HG02840 (cell line): ENCODE measurements around the gene EFCAB5.
"Not testable (repeated sequence)": the region's sequence is repeated elsewhere in the genome, so short reads cannot be mapped to it uniquely, and the experiment has no call there.

Experiments
- ATAC-seq: cut with Tn5 transposase; IDR thresholded peaks from one replicate; pipeline ENCODE4 v1.9.1; 2021; ENCODE audit warnings: mild to moderate bottlenecking, moderate library complexity, moderate number of reproducible peaks; ENCODE audit not compliant: unreplicated experiment, low FRiP score

Gene EFCAB5

DNA sequence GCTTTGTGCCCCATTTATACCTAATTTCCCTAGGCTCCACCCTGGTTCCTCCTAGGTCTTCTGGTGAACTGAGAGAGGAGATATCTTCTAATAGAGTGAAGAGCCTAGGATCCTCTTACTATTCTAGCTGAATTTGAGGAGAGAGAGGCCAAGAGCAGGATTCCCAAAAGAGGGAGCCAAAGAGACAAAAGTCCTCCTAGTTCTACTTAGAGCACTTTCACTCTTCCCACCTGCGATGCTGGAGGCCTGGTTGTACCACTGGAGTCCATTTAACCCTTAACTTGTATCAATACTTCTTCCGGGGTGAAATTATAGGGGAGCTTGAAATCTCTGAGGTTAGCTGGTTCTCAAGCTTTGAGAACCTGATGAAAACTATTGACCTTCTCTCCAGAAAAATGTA lies 8.1 kb upstream of the EFCAB5 start:
- no peak for ATAC-seq

DNA sequence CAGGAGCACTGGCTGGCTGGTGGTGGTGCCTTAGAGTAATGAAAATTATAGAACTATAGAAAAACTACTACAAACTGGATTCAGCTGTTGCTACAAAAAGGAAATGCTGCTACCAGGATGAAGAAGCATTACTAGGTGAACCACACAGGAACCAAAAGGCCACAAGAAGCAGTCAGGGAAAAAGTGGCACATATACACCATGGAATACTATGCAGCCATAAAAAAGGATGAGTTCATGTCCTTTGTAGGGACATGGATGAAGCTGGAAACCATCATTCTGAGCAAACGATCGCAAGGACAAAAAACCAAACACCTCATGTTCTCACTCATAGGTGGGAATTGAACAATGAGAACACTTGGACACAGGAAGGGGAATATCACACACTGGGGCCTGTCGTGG lies 5.5 kb upstream of the EFCAB5 start:
- not testable (repeated sequence) for ATAC-seq

DNA sequence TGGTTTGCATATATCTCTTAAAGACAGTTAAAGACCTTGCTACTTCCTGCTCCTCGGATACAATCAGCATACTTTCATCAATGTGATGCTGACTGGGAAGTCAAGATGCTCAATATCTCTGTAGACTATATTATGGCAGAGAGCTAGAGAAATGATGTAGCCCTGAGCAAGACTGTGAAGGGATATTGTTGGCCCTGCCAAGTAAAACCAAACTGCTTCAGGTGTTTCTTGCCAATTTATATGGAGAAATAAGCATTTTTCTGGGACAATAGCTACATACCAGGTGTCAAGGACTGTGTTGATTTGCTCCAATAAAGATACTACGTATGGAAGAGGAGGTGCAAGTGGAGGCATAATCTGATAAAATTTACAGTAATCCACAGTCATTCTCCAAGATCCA lies 4.7 kb upstream of the EFCAB5 start:
- ATAC-seq = no peak

DNA sequence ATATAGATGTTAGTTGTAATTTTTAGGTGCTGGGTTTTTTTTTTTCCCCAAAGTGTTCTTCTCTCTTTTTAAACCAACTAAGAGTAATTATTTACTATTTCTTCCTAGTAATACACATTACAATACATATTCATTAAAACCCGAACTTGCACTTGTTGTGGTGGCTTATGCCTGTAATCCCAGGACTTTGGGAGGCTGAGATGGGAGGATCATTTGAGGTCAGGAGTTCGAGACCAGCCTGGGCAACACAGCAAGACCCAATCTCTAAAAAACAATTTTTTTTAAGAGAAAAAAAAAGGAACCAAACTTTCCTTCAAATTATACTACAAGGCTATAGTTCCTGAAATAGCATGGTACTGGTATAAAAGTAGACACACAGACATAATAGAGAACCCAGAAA lies 3.8 kb downstream of the EFCAB5 start:
- no peak for ATAC-seq

DNA sequence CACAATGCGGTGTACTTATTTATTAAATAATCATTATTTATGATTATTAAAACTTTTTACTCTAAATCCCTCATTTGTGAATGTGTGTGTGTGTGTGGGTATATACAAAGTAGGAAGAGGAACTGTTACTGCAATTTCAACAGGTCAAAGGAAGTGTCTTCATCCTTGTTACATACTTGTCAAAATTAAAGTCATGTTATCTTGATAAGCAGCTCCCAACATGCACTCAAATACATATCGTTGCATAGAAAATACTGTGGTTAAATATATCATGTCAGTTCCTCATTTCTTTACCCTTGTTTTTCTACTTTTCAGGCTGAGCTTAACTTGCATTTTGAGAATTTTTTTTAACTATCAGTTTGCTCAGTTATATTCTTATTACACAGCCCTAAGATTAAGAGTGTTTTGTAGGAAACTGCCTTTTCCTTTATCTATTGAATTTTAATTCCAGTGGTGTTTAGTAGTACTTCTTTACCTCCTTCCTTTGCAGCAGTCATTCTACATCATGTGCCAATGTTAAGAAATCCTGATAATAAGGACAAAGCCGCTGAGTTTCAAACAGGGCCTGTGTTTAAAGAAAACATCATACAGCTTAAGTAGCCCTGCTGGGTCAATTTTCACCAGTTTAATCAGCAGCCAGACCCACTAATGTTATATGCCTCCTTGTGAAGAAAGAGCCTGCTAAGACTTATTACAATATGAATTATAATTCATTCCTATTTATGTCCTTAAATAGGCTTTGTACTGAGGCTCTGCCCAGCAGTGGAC lies 7.2 kb downstream of the EFCAB5 start:
- ATAC-seq = no peak

DNA sequence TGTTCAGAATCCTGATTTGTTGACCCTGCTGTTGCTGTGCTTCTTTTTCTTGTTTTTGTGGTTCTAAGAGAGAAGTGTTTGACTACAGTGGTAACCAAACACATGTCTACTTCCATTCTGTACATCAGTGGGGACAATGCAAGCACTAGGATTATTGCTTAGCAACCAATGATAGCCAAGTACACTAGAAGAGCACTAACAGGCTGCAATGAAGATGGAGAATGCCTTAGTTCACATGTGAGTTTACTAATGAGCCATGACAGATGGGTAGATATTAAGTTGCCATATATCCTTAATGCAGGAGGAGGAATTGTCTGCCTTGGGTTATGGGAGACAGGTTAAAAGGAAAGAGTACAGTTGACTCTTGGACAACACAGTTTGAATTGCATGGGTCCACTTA lies 8.3 kb downstream of the EFCAB5 start:
- no peak for ATAC-seq

DNA sequence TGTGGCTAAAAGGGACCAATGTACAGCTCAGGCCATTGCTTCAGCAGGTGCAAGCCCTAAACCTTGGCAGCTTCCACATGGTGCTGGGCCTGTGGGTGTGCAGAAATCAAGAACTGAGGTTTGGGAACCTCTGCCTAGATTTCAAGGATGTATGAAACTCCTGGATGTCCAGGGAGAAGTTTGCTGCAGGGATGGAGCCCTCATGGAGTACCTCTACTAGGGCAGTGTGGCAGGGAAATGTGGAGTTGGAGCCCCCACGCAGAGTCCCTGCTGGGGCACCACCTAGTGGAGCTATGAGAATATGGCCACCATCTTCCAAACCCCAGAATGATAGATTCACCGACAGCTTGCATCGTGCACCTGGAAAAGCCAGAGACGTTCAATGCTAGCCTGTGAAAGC lies 13.0 kb downstream of the EFCAB5 start:
- ATAC-seq = no peak

DNA sequence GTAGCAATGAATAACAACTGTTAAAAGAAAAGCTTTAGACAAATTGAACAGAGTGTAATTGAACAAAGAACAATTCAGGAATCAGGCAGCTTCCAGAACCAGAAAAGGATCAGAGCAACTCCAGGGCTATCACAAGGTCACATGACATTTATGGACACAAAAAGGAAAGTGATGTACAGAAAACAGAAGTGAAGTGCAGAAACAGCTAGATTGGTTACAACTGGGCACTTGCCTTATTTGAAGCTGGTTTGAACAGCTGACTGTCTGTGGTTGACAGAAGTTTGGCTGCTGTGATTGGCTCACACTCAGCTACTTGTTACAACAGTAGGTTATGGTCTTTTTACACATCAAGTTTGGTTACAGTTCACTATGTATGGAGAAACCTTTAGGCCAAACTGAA lies 14.8 kb downstream of the EFCAB5 start:
- no peak for ATAC-seq

DNA sequence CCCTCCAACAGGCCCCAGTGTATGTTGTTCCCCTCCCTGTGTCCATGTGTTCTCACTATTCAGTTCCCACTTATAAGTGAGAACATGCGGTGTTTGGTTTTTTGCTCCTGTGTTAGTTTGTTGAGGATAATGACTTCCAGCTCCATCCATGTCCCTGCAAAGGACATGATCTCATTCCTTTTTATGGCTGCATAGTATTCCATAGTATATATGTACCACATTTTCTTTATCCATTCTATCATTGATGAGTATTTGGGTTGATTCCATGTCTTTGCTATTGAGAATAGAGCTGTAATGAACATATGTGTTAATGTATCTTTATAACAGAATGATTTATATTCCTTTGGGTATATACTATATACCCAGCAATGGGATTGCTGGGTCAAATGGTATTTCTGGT lies 16.1 kb downstream of the EFCAB5 start:
- not testable (repeated sequence) for ATAC-seq

DNA sequence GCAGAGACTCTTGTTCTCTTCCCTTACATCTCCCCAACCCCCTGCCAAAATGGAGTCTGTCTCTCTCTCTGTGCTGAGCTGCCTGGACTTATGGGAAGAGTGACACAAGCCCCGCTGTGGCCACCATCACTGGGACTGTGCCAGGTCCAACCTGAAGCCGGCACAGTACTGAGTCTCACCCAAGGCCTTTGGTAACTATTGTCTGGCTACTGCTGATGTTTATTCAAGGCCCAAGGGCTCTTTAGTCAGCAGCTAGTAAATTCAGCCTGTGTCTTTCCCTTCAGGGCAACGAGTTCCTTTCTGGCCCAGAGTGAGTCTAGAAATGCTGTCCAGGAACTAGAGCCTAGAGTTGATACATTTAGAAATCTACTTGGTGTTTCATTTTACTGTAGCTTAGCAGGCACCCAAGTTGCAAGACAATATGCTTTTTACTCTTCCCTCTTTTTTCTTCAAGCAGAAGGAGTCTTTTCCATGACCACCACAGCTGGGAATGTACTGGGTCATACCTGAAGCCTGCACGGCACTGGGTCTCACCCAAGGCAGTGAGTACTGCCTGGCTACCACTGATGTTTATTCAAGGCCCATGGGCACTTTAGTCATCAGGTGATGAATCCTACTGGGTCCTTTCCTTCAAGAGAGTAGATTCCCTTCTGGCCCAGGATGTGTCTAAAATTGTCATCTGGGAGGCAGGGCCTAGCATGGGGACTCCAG lies 17.7 kb downstream of the EFCAB5 start:
- ATAC-seq = no peak

DNA sequence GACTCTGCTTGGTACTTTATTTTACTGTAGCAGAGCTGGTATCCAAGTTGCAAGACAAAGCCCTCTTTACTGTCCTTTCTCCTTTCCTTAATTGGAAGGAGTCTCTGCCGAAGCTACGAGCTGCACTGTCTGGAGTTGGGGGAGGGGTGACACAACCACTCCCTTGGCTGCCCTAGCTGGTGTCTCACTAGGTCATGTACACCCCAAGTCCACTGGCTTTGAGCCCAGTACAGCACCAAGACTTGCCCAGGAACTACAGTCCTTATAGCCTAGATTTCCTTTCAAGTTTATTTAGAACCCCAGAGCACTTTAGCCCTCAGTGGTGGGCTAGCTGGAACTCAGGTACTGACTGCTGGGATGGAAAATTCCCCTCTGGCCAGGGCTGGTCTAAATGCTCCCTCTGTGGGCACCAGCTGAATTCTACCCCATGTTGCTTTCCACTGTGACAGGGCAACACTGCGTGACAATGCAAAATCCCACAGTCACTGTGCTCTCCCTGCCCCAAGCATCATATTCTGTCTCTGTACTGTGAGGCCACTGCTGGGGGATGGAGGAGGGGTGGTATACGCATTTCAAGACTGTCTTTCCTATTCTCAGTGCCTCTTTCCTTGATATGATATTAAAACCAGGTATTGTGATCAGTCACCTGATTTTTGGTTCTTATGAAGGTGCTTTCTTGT lies 18.4 kb downstream of the EFCAB5 start:
- ATAC-seq = no peak

DNA sequence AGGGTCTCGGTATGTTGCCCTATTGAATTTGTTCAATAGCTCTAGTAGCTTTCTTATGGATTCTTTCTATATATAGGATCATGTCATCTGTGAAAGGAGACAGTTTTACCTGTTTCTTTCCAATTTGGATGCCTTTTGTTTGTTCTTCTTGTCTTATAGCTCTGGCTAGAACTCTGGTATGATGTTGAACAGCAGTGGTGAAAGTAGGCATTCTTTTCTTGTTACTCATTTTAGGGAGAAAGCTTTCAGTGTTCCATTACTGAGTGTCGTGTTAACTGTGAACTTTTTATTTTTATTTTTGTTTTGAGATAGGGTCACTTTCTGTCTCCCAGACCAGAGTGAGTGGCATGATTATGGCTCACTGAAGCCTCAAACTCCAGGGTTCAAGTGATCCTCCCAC lies 21.2 kb downstream of the EFCAB5 start:
- ATAC-seq = no peak

DNA sequence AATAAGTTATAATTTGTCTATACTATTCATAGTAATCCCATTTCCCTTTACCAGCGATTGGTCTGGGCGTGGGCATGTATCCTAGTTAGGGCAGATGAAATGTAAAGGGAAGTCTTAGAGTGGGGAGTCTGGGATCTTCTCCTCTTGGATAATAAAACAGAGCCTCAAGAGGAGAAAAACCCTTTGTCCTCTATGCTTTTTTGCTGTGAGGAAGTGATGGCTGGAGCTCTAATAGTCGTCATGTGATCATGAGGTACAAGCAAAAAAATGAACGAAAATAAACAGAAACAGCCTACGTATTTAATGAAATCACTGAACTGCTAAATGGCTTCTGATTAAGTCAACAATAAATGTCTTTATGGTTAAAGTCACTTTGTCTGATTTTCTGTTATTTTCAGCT lies 26.8 kb downstream of the EFCAB5 start:
- ATAC-seq = no peak

DNA sequence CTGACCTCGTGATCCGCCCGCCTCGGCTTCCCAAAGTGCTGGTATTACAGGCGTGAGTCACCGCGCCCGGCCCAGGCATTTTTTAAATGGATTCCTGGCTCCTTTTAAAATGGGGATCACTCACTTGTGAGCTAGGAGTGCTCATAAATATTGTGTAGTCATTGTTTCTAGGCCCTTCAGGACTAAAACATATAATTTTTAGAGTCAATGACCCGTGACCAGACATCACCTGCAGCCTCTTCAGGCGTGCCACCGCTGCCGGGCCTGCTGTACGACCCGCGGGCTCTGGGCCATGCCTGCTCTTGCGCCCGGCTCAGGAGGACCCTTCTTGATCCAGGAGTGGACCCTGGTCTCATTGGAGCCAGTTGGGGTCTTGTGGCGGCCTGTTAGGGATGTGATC lies 30.8 kb downstream of the EFCAB5 start:
- ATAC-seq = no peak

DNA sequence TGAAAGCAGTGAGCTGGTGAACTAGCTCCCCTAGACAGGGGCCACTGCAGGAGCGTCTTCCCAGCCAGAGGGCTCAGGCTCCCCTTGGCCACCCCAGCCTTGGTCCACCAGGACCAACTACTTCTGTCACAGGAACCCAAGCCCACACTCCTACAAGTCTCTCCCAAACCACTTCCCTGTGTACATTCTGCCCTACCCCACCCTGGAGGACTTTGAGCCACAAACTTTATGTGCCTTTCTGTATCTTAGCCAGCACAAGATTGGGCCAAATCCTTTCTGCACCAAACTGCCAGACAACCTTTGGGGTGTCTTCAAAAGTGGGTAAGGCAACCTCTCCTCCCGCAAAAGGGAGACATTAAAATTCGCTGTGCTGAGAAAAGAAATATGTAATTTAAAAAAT lies 31.6 kb downstream of the EFCAB5 start:
- ATAC-seq = no peak

DNA sequence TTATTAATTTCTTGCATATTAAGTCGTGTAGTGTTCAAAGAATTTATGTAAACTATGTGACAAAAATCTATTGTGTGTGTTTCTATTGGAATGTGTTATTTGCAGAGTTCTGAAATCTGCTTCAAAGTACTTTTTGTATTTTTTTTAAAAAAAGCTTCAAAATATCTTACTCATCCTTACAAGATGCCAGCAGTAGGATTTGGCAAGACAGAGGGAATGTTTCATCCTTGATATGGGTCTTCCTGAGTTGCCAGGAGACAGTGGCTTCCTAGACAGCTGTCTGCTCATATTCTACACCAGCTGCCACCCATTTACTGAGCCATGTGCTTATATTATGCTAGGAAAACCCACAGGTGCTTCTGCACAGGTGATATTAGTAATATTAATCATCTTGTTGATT lies 36.4 kb downstream of the EFCAB5 start:
- ATAC-seq = no peak

DNA sequence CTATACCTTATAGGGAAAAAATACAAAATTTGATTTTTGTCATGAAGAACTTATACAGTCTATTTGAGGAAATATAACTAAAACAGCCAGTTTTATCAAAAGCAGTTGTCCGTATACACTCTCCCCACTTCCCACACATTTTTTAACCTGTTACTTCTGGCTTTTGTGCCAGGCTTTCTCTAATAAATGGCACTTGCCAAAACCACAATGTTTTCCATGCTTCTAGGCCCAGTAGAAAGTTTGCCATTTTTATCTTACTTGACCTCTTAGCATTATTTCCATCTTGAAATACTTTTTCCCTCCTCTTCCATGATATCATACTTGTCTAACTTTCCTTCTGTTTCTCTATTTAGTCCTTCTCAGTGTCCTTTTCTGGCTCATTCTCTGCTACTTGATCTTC lies 38.8 kb downstream of the EFCAB5 start:
- ATAC-seq = no peak

DNA sequence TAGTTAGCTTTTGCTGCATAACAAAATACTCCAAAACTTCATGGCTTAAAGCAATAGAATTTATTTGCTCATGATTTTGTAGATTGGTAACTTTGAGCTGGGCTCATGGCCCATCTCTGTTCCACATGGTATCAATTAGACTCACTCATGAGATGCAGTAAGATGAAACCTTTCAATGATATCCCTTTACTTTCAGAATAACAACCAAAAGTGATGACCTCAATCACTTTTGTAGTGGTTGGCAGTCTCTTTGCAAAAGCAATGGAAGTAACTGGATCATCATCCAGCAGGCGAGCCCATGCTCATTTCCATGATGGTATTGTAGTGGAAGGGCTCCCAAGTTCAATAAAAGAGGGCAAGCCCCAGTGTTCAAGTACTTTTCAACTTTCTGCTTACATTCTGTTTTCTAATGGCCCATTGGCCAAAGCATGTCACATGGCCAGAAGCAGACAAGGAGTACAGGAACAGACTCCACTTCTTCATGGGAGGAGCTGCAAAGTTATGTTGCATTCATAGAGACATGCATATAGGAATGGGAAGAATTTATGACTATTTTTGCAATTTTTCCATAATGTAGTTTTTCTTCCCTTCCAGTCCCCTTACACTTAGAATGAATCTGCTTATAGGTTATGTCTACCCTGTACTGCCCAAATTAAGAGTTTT lies 41.7 kb downstream of the EFCAB5 start:
- ATAC-seq = no peak

DNA sequence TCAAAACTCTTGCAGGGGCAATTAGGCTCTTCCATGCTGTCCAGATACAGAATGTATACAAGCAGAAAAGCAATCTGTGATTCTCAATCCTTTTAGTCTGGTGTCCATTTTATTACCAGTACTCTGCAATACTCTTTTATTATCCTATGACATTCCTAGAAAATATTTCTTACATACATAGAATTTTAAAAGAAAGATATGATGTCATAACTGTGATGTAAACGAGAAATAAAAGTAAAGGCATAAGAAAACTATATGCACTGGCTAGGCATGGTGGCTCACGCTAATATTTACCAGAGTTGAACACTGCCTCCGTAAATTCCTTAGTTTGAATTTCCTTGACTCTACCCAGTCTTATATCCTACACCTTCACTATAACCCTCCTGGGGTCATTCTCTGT lies 55.0 kb downstream of the EFCAB5 start:
- ATAC-seq = no peak

DNA sequence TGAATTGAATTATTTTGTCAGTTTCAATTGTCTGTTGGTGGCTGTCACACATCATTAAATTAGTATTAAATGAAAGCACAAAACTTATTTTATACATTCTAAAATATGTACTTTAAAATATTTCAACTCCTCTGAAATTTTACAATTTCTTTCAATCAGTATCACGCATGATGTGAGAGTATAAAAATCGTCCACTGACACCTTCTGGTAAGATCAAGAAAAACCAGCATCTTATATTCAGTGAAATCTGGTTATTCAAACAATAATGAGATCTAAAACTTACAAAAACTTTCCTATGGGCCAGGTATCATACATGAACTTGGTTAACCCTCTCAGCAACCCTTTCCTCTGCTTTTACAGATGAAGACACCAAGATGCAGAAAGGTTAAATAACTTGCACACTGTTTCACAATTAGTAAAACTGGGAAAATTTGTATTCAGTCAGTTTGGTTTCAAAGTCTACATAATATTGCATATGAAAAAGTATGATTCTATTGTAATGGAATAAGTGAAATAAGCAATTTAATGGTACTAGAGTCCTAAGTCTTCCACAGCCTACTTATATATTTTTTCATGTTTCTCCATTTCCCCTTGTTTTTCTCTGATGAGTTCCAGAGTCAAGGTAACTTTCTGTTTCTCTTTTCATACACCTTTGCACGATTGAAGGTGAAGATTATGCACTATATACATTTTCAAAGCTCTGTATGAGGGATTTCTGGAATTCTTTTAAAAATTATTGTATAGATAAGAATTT lies 58.7 kb downstream of the EFCAB5 start:
- ATAC-seq = no peak
